Activated T-helper 9 cell treated with anti-CD3 and anti-CD28 coated beads, Interleukin-2, amount 50 U/mL, for 16 hours (primary cell): ENCODE data around the gene GMPS.
"Not testable (repeated sequence)": the region's sequence is repeated elsewhere in the genome, so short reads cannot be mapped to it uniquely, and the experiment has no call there.

ENCODE experiments used
- DNase-seq: peaks from one replicate; pipeline ENCODE4 v3.0.0-alpha.2; 2020; ENCODE audit warnings: low read depth

Gene GMPS

DNA sequence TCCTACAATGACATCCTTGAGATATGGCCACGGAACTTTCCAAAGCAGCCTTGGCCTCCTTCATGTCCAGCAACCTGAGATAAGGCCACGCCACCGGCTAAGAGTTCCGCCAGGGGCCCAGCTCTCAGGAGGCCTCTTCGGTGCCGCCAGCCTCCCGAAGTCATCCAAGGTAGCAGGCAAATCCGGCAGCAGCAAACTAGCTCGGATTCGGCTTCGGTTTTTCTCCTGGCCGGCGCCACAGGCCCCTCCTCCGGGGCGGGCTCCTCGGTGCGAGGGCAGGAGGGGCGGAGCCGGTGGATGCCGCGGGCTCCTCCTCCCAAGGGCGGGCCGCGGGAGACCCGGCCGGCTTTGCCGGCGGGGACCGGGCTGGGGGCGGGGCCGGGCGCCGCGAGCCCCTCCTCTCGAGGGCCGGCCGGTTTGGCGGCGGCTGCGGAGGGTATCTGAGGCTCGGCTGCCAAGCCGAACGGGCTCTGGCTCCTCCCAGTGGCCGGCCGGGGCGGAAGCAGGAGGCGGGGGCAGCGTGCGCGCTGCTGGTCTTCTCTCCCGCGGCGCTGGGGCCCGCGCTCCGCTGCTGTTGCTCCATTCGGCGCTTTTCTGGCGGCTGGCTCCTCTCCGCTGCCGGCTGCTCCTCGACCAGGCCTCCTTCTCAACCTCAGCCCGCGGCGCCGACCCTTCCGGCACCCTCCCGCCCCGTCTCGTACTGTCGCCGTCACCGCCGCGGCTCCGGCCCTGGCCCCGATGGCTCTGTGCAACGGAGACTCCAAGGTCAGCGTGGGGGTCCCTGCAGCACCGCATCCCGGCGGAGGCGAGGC is at the start of gene GMPS:
Gene GMPS (plus strand): TSS at position 518 of the 812 bp plus-strand sequence. CDS start 221 bp downstream, at position 739.
- peak; percentile 93 for DNase-seq

DNA sequence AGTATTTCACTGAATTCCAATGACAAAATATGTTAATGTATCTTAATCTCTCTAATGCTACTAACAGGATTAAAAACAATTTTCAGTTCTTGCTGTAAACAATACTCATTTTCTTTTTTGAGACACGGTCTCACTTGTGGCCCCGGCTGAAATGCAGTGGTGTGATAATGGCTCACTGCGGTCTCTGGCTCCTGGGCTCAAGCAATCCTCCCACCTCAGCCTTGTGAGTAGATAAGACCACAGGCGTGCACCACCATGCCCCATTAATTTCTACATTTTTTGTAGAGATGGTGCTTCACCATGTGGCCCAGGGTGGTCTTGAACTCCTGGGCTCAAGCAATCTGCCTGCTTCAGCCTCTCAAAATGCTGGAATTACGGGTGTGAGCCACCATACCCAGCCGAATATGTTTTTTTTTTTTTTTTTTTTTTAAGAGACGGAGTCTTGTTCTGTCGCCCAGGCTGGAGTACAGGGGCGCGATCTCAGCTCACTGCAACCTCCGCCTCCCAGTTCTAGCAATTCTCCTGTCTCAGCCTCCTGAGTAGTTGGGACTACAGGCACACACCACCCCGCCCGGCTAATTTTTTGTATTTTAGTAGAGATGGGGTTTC is 41.9 kb upstream of the GMPS start:
- DNase-seq, result not testable (repeated sequence)

DNA sequence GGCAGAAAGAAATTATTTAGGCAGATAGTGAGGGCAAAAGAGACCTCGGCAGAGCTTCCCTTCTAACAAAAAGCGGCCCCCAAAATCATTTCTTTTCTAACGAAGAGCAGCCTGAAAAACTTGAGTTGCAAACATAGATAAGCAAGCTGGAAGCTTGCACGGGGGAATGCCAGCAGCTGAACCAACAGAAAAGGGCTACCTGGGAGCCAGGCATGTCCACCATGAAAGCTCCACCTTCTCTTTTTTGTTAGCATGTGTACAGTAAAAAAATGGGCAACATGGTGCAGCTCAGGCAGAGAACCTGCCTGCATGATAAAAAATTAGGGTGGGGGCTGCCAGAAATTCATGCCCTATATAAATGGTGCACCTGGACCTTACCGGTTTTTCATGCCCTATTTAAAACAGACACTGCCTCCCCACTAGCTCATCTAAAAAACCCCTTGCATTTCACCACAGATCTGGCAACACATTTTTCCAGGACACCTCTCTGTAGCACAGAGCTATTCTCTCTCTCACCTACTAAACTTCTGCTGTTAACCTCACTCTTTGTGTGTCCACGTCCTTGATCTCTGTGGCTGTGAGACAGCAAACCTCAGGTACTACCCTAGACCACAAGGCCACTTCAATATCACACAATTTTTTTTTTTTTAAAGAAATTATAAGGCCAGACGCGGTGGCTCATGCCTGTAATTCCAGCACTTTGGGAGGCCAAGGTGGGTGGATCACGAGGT is 34.9 kb upstream of the GMPS start:
- no peak for DNase-seq

DNA sequence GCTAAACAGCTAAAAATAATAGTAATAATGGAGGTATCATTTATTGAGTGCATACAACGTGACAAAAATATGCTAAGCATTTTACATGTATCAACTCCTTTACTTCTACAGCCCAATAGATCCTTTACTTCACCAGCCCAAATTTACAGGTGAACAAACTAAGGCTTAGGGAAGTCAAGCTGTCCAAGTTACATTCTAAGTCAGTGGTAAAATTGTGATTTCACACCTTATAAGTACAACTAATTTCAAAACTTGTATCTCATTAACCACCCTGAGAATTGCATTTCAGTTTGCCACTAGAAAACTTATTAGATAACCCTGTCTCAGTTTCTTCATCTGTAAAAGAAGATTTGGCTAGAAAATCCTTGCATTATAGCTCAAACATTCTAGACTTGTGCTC is 26.9 kb upstream of the GMPS start:
- DNase-seq, result no peak

DNA sequence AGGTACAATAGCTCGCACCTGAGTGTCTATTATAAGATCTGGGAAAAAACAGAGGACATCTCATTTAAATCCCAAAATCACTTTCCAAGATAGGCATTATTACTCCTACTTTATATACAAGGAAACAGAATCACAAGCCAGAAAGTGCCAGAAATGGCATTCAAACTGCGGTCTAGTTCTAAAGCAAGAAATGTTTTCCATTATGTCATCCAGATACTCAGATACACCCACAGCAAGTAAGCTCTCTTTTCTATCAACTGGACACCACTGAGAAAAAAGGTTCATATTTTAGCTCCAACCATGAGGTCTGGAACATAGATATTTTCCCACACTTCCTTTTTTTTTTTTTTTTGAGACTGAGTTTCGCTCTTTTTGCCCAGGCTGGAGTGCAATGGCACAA is 24.3 kb upstream of the GMPS start:
- no peak for DNase-seq

DNA sequence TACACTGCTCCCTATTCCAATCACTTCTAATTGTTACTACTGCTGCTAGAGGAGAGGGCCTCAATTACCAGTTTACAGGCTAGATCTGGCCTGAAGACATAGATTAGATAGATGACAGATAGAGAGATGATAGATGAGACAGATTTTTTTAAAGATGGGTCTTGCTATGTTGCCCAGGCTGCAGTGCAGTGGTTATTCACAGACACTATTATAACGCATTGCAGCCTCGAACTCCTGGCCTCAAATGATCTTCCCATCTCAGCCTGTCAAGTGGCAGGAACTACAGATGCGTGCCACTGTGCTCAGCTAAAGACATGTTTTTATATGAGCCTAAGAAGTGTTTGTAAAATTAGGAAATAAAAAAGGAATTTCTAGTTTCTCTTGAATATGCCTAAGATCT is 22.5 kb upstream of the GMPS start:
- no peak for DNase-seq

DNA sequence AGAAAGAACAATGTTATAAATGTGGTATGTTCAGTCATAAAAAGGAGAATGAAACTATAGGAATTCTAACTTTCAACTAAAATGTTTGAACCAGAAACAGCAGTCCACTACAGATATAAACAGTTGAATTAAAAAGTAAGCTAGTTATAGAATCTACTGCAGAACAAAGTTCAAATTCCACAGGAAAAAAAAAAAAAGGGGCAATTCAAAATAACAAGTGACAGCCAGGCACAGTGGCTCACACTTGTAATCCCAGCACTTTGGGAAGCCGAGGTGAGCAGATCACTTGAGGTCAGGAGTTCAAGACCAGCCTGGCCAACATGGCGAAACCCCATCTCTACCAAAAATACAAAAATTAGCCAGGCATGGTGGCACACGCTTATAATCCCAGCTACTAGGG is 21.0 kb upstream of the GMPS start:
- not testable (repeated sequence) for DNase-seq

DNA sequence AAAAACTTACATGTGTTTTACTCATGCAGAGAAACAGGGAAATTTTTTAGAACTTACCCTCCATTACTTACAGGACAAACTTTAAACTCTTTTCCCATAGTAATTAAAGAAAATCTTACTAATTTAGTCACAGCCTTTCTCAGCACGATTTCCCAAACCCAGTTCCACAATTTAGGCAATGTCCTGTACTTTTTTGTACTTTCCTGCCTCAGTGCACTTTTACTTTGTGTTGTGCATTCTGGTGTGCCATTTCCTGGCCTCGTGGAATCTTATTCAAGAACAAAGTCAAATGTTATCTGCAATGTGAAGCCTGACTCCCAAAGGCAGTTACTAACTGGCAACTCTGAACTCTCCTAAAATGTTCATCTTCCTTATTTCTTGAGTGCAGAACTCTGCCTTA is 18.1 kb upstream of the GMPS start:
- no peak for DNase-seq

DNA sequence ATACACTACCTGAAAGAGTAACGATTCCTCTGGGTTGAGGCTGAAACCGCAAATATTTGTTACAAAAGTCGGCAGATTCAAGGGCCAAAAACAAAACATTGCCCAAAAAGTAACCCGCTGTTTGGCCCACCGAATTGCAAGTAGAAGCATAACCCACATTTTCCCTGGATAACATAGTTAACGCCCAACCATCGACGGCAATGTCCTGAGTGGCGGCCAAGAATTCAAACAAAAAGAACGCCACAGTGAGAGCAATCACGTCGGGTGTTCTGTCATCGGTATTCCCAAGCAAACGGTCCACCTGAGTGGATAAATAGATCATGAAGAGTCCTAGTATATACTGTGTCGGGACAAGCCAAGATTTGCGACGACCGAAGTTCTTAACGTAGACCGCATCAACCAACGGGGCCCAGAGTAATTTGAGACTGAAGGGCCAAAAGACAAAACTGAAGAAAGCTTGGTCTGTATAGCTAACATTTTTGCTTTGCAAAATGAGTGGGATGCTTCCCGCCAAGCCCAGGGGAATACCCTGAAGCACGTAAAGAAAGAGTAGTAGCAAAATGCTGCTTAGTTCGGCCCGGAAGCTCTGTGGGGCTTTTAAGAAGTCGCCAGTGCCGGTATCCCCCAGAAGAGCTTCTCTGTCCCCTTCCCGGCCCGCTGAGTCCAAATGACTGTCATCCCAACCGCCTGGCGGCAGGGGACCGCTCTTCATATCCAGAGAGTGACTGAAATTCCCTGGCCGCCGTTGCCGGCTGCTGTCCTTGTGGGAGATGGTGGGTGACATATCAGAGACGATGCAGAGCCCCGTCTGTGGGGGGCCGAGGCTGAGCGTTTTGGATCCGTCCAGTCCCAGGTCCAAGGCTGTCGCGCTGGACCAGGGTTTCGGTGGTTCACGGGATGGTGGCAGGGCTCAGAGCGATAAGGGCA is 17.0 kb upstream of the GMPS start:
- peak; percentile 13 for DNase-seq

DNA sequence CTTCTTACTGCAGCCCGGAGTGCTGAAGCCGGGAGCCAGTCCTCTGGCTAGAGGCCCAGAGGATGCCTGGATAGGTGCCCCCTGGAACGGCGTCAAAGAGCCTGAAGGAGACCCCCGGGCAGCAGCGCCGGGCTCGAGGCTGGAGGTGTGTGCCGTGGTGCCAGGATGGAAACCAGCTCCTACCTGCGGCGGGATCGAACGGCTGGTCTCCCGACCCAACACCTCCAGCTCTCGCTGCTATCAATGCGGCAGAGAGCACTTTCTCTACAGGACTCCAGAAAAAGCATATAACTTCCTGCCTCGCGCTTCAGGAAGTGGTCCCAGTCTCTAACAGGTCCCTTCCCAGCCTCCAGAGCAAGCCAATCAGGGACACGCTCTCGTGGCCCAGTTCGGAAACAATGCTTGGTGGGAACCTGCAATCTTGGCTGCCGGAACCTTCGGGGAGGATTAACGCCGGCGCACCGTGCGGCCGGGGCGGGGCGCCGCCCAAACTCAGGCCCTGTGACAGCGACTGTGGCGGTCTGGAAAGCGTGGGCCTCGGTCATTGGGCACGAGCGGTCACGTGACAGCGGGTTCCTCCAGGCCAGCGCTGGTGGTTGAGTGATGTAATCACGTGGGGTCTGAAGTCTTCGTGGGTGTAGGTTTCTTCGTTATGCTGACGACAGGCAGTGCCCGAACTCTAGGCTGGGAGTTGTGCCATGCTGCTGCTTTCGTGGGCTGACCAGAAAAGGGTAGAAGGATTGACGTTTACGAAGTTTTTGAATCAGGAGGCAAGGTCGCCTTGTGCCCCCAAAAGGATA is 16.1 kb upstream of the GMPS start, which contains the start of gene SLC33A1:
Gene SLC33A1 (minus strand): TSS at position 287 of the 800 bp plus-strand sequence. CDS start 430 bp downstream, outside the sequence.
- DNase-seq, result peak; percentile 98

DNA sequence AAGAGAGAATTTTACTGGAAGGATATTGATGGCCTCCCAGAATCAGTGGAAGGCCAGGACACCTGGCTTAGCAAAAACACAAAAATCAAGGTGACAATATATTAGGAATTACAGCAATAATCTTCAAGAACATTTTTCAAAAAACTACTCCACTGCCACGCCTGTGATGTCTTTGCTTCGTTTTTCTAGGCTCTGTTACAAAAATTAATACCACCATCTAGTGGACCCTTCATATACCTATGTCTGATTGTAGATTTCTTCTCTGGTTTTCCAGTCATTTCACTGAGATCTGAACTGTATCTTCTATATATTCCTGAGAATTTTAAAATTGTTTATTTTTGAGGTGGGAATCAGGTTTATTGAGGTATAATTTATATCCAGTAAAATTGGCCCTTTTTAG is 10.6 kb upstream of the GMPS start:
- DNase-seq, result no peak

DNA sequence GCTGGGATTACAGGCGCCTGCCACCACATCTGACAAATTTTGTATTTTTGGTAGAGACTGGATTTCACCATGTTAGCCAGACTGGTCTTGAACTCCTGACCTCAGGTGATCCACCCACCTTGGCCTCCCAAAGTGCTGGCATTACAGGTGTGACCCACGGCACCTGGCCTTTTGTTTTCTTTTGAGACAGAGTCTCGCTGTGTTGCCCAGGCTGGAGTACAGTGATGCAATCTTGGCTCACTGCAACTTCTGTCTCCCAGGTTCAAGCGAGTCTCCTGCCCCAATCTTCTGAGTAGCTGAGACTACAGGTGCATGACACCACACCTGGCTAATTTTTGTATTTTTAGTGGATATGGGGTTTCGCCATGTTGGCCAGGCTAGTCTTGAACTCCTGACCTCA is 10.0 kb upstream of the GMPS start:
- not testable (repeated sequence) for DNase-seq

DNA sequence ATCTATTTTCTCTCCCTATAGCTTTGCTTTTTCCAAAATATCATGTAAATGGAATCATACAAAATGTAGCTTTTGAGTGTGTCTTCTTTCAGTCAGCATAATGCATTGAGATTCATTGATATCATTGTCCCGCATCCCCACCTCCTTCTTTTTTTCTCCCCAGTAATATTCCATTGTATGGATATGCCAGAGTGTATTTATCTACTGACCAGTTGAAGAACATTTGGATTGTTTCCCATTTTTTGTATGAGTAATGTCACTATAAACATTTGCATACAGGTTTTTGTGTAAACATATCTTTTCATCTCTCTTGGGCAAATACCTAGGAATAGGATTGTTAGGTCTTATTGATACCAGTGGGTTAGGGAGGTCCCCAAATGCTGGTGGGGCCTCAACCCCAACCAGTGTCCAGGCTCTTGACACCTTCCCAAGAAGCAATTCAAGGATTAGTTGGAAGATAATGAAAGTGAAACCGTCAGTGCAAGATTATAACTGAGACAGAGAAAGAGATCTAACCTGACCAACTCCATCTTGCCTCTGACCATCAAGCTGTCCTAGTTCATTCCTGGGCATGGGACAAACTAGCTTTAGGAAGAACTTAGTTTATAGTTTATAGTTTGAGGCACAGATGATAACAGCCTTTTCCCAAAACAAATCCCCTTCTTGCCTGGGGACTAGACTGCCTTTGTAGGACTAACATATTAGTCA is 8.8 kb upstream of the GMPS start:
- no peak for DNase-seq

DNA sequence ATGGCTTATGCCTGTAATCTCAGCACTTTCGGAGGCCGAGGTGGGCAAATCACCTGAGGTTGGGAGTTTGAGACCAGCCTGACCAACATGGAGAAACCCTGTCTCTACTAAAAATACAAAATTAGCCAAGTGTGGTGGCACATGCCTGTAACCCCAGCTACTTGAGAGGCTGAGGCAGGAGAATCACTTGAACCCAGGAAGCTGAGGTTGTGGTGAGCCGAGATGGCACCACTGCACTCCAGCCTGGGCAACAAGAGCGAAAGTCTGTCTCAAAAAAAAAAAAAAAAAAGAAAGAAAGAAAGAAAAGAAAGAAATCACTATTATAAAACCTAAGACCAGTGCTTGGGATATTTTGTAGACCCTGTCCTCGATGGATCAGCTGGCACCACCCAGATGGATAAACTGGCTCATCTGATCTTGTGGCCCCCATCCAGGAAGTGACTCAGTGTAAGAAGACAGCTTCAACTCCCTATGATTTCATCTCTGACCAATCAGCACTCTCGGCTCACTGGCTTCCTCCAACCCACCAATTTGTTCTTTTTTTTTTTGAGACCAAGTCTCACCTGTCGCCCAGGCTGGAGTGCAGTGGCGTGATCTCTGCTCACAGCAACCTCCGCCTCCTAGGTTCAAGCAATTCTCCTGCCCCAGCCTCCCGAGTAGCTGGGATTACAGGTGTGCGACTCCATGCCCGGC is 8.0 kb upstream of the GMPS start:
- peak; percentile 41 for DNase-seq

DNA sequence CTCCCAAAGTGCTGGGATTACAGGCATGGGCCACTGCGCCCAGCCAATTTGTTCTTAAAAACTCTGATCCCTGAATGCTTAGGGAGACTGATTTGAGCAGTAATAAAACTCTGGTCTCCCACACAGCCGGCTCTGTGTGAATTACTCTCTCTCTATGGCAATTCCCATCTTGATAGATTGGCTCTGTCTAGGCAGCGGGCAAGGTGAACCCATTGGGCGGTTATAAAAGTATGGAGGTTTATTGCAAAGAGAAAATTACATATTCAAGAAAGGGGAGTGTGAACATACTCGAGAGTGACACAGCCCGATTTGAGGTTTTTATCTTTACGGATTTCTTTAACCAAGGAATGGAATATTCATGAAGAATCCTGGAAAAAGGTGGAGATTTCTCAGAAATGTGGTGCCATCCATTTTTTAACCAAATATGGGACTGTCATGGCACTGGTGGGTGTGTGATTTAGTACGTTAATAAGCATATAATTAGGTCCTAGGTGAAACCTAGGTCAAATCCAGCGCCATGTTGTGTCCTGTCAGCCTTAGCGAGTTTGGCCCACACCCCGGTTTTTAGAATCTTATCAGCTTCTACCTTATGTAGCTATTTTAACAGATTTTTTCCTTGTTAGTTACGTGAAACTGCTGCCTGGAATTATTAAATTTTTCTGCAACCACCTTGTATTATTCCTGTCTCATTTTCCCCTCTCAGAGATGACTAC is 7.2 kb upstream of the GMPS start:
- DNase-seq, result no peak

DNA sequence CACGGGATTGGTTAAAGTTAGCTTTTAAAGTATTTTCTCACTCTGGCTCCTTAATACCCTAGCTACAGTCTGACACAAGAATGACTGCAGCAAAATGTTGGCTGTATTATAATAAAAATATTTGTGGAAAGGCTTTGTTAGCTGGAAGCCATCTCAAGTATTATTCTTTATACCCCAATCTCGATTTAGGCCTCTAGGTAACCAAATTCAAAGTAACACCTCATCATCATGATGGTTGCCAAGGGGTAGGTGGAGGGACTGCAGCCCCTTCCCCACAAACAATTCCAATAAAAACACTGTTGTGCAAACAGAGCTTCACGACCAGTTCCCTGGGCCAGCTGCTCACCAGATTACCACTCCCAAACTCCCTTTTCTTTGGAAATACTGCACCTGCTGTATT is 759 bp upstream of the GMPS start:
- no peak for DNase-seq

DNA sequence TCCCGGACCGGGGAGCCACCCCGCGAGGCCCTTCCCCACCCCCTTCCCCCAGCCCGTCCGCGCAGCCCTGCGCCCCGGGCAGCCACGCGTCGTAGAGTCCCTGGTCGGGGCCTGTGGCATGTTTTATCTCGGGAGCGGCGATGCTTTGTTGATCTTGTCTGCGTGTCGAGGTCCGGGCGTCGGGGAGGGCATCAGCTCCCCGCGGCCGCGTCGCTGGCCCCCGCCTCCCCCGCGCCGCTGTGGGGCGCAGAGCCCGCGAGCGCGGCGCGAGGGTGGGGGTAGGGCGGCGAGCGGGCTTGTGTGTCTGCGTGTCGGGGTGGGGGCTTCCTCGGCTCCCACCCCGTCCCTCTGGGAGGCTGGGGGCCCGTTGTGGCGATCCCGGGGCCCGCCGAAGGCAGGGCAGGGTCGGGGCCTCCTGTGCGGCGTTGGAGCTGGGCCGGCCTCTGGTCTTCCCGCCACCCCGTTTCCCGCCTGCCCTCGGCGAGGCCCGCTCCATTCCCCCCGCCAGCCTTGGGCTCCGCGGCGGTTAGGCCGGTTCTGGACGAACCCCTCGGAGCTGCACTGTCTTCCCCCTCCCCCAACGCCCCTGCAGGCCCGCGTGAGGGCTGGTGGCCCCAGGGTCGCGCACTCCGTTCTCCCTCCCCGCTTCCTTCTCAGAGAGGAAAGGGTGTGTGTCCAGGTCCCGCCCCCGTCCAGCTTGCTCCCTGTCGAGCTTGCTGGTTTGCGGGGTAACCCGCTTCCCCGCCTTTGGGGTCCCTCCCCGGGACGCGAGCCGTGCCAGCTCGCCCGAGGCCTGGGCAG is 695 bp downstream of the GMPS start:
- peak; percentile 28 for DNase-seq

DNA sequence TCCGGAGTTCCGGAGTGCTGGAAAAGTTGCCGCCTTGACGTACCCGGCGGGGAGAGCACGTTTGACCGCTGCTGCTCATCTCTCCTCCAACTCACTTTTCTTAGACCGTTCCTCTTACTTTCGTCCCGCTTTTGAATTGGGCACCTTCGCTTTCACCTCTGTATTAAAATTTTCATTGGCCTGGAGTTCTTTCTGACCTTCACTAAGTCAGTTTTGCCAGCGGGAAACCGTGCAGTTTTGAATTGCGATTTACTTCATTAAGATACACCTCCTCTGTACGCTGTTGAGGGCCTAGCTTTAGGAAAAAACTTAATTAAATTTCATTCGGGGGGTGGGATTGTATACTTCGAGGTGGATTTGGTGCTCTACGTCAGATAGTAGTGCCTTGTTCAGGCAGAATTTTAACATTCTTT is 1.3 kb downstream of the GMPS start:
- DNase-seq, result no peak
